H1 (cell line): ENCODE measurements around the gene ICA1. TPM values are rescaled to one million over a fixed set of nuclear protein-coding genes. Genes with fewer than 3 reads are reported as not detected.

Experiments used
- polyA plus RNA-seq, 7 experiments: library from polyadenylated mRNA; depleted of rRNA in 3 of 7; stranded (reverse) in 5 of 7; unstranded in 2 of 7; fragments of >200 nt in 5 of 7; fragments of 200-250 nt in 2 of 7; gene quantifications; 1 replicate in 5 of 7; 2 replicates in 1 of 7; 4 replicates in 1 of 7; pipeline versions ENCODE4 v1.2.1 to v1.2.3, GENCODE V29; 2011 to 2013; ENCODE audit warnings: missing spikeins in 2 of 7, mixed read lengths in 2 of 7
- total RNA-seq: library from RNA; stranded (reverse); fragmentation: NEBNext Ultra II Directional; extraction: Animal tissue kit (Norgen Biotek cat#: 25700); gene quantifications from 2 replicates; pipeline ENCODE4 v1.2.1, GENCODE V29; 2021
- TF ChIP-seq, protein P1 (sequence below): fragments of 300-600 bp; sonication (generic); IDR thresholded peaks from 2 replicates; pipeline ENCODE4 v1.7.1; 2012; ENCODE audit warnings: low read length, moderate library complexity, mild to moderate bottlenecking, inconsistent platforms; ENCODE audit not compliant: insufficient replicate concordance

Gene ICA1
- total and polyA plus RNA-seq, 2 of the 8 experiments (the other 6 are each of a cell fraction or from before 2014, with no cell fraction given): 14.9 to 37.1 TPM

DNA sequence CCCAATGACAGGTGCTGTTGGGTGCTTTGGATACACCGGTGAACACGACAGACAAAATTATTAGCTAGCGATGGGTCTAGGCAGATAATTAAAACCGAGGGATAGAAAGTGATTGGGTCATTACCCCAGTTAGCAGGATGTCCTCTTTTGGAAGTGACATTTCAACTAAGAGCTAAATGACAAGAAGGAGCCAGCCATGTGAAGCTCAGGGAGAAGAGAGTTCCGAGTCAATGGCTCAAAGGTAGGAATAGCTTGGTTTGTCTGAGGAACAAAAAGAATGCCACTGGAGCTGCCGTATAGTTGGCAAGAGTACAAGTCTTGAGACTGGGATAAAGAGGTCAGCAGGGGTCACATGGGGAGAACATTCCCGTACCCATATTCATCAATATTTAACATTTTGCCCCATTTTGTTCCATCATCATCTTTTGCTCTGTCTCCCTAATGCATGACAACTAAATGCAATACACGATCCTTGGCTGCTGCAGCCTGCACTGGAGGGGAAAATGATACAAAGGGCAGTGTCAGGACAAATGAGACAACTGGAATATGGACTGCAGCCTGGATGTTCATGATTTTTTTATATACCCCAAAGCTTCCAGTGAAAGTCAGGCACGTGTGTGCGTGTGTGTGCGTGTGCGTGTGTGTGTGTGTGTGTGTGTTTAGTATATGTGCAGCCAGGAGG lies 115.7 kb downstream of the ICA1 start (continued):
- TF ChIP-seq, protein P1, sequence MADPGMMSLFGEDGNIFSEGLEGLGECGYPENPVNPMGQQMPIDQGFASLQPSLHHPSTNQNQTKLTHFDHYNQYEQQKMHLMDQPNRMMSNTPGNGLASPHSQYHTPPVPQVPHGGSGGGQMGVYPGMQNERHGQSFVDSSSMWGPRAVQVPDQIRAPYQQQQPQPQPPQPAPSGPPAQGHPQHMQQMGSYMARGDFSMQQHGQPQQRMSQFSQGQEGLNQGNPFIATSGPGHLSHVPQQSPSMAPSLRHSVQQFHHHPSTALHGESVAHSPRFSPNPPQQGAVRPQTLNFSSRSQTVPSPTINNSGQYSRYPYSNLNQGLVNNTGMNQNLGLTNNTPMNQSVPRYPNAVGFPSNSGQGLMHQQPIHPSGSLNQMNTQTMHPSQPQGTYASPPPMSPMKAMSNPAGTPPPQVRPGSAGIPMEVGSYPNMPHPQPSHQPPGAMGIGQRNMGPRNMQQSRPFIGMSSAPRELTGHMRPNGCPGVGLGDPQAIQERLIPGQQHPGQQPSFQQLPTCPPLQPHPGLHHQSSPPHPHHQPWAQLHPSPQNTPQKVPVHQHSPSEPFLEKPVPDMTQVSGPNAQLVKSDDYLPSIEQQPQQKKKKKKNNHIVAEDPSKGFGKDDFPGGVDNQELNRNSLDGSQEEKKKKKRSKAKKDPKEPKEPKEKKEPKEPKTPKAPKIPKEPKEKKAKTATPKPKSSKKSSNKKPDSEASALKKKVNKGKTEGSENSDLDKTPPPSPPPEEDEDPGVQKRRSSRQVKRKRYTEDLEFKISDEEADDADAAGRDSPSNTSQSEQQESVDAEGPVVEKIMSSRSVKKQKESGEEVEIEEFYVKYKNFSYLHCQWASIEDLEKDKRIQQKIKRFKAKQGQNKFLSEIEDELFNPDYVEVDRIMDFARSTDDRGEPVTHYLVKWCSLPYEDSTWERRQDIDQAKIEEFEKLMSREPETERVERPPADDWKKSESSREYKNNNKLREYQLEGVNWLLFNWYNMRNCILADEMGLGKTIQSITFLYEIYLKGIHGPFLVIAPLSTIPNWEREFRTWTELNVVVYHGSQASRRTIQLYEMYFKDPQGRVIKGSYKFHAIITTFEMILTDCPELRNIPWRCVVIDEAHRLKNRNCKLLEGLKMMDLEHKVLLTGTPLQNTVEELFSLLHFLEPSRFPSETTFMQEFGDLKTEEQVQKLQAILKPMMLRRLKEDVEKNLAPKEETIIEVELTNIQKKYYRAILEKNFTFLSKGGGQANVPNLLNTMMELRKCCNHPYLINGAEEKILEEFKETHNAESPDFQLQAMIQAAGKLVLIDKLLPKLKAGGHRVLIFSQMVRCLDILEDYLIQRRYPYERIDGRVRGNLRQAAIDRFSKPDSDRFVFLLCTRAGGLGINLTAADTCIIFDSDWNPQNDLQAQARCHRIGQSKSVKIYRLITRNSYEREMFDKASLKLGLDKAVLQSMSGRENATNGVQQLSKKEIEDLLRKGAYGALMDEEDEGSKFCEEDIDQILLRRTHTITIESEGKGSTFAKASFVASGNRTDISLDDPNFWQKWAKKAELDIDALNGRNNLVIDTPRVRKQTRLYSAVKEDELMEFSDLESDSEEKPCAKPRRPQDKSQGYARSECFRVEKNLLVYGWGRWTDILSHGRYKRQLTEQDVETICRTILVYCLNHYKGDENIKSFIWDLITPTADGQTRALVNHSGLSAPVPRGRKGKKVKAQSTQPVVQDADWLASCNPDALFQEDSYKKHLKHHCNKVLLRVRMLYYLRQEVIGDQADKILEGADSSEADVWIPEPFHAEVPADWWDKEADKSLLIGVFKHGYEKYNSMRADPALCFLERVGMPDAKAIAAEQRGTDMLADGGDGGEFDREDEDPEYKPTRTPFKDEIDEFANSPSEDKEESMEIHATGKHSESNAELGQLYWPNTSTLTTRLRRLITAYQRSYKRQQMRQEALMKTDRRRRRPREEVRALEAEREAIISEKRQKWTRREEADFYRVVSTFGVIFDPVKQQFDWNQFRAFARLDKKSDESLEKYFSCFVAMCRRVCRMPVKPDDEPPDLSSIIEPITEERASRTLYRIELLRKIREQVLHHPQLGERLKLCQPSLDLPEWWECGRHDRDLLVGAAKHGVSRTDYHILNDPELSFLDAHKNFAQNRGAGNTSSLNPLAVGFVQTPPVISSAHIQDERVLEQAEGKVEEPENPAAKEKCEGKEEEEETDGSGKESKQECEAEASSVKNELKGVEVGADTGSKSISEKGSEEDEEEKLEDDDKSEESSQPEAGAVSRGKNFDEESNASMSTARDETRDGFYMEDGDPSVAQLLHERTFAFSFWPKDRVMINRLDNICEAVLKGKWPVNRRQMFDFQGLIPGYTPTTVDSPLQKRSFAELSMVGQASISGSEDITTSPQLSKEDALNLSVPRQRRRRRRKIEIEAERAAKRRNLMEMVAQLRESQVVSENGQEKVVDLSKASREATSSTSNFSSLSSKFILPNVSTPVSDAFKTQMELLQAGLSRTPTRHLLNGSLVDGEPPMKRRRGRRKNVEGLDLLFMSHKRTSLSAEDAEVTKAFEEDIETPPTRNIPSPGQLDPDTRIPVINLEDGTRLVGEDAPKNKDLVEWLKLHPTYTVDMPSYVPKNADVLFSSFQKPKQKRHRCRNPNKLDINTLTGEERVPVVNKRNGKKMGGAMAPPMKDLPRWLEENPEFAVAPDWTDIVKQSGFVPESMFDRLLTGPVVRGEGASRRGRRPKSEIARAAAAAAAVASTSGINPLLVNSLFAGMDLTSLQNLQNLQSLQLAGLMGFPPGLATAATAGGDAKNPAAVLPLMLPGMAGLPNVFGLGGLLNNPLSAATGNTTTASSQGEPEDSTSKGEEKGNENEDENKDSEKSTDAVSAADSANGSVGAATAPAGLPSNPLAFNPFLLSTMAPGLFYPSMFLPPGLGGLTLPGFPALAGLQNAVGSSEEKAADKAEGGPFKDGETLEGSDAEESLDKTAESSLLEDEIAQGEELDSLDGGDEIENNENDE: no peak
